Mesothelial cell of epicardium (in vitro differentiated cells): ENCODE results near the gene RNF130. TPM values are rescaled to one million over a fixed set of nuclear protein-coding genes. Genes with fewer than 3 reads are reported as not detected.

ENCODE experiments used
- DNase-seq, 2 experiments: peaks; one replicate each; pipeline ENCODE4 v3.0.0; 2021; ENCODE audit warnings: low spot score in 2 of 2; ENCODE audit not compliant: unreplicated experiment in 2 of 2
- H3K27ac Mint-ChIP-seq: 2 replicates; pipeline ENCODE4 v1.8.0; 2021; ENCODE audit warnings: mixed read lengths
- H3K27me3 Mint-ChIP-seq: 2 replicates; pipeline ENCODE4 v1.8.0; 2021; ENCODE audit warnings: low read depth, mixed read lengths
- H3K36me3 Mint-ChIP-seq: 2 replicates; pipeline ENCODE4 v1.8.0; 2021; ENCODE audit warnings: mixed read lengths
- H3K4me1 Mint-ChIP-seq: 2 replicates; pipeline ENCODE4 v1.8.0; 2021; ENCODE audit warnings: mixed read lengths
- H3K4me3 Mint-ChIP-seq: 2 replicates; pipeline ENCODE4 v1.8.0; 2021; ENCODE audit warnings: mild to moderate bottlenecking, moderate library complexity, mixed read lengths
- H3K9me3 Mint-ChIP-seq: 2 replicates; pipeline ENCODE4 v1.8.0; 2021; ENCODE audit warnings: mixed read lengths
- total RNA-seq: library from RNA; stranded (reverse); gene quantifications from 3 replicates; pipeline ENCODE4 v1.2.1, GENCODE V29; 2021
- TF ChIP-seq, protein P1 (sequence below): fragments of 200-600 bp; sonication (generic); IDR thresholded peaks from one replicate; pipeline ENCODE4 v1.5.0; 2021; ENCODE audit warnings: antibody characterized with exemption; ENCODE audit not compliant: unreplicated experiment

RNF130 gene
- total RNA-seq, 1 donor from 2014 or later, result 44.9 TPM

DNA sequence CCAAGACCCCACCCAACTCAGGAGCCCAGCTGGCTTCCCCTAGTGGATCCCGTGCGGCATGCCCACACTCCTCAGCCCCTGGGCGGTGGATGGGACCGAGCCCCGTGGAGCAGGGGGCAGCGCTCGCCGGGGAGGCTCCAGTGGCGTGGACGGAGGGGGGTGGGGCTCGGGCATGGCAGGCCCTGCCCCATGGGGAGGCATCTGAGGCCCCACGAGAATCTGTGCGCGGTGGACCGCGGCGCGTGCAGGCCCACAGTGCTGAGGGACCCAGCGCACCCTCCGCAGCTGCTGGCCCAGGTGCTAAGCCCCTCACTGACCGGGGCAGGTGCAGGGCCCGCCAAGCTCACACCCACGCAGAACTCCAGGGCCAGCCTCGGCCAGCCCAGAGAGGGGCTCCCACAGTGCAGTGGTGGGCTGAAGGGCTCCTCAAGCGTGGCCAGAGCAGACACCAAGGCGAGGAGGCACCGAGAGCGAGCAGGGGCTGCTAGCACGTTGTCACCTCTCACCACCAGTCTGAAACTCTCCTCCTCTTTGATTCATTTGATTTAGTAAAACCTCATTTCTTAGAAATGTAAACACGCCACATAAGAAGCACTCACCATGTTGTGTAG, 25.6 kb downstream of the RNF130 start:
- Mint-ChIP-seq H3K4me1 (peaks cover 24% of the 10 kb centered on the region), H3K27ac (no peak overlapping the region), H3K4me3 (no peak overlapping the region), H3K9me3 (peaks cover 7% of the 10 kb centered on the region), H3K27me3 (no peaks in the 10 kb centered on the region), H3K36me3 (peaks cover 17% of the 10 kb centered on the region)
- DNase-seq, result no peak
- TF ChIP-seq, protein P1, sequence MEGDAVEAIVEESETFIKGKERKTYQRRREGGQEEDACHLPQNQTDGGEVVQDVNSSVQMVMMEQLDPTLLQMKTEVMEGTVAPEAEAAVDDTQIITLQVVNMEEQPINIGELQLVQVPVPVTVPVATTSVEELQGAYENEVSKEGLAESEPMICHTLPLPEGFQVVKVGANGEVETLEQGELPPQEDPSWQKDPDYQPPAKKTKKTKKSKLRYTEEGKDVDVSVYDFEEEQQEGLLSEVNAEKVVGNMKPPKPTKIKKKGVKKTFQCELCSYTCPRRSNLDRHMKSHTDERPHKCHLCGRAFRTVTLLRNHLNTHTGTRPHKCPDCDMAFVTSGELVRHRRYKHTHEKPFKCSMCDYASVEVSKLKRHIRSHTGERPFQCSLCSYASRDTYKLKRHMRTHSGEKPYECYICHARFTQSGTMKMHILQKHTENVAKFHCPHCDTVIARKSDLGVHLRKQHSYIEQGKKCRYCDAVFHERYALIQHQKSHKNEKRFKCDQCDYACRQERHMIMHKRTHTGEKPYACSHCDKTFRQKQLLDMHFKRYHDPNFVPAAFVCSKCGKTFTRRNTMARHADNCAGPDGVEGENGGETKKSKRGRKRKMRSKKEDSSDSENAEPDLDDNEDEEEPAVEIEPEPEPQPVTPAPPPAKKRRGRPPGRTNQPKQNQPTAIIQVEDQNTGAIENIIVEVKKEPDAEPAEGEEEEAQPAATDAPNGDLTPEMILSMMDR, result no peak

DNA sequence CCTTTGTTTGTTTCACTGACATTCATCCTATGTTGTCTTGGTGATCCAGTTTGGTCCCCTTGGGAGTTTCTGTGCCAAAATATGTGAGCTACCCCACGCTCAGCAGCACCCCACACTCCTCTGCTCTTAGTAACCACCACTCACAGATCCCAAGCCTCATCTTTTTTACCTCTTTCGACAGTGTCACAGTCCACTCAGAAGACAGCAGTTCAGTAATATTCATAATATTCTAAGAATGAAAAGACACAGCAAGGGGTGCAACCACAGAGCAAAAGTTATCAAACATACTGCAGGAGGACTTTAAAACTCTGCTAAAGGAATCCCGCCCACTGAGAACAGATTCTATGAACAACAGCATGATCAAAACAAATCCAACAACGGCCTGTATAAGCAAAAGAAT, 28.2 kb downstream of the RNF130 start:
- no peak overlapping the region for H3K27ac Mint-ChIP-seq

DNA sequence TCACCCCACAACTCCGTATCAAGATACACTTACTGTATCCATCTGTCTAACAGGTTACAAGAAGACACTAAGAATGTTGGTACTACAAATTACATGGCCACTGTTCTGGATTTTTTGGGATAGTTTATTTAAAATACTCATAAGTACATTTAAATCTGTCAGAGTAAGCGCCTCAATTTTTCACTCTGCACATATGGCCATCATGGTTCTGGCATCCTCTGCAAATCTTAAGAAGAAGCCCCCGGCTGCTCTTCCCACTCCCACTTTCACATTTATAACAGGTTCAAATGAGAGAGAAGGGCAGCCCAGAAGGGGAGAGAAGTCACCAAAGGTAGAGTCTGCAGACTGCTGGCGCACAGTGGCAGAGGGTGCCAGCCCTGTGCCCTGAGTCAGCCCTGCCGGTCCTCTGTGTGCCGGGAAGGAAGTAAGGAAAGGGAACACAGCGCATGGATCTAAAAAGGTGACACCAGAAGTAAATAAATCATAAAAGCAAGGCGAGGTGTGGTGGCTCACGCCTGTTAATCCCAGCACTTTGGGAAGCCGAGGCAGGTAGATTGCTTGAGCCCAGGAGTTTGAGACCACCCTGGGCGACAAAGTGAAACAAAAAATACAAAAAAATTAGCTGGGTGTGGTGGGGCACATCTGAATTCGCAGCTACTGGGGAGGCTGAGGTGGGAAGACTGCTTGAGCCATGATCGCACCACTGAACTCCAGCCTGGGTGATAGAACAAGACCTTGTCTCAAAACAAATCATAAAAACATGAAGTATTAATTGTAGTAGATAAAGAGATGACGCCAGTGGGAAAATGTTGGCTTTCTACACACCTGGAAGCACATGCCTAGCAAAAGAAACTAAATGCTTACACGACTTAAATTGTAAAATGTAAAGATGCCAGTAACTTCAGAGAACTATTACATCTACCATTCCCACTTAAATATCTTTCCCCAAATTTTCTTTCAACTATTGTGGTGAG, 30.0 kb downstream of the RNF130 start:
- no peak for DNase-seq
- peaks cover 8% of the 10 kb centered on the region for H3K9me3 Mint-ChIP-seq
- no peak overlapping the region for H3K27ac Mint-ChIP-seq
- TF ChIP-seq, protein P1, result no peak
- no peaks in the 10 kb centered on the region for H3K4me1 Mint-ChIP-seq
- H3K4me3 Mint-ChIP-seq, result no peak overlapping the region
- peaks cover 37% of the 10 kb centered on the region for H3K36me3 Mint-ChIP-seq
- no peaks in the 10 kb centered on the region for H3K27me3 Mint-ChIP-seq

More for the DNA sequence above, 28.2 kb downstream of the RNF130 start:
- Mint-ChIP-seq H3K27me3 (no peaks in the 10 kb centered on the region), H3K9me3 (peaks cover 7% of the 10 kb centered on the region), H3K36me3 (peaks cover 27% of the 10 kb centered on the region), H3K4me1 (peaks cover 8% of the 10 kb centered on the region), H3K4me3 (no peak overlapping the region)
- no peak for DNase-seq
- TF ChIP-seq, protein P1, result no peak

GRCh38 chr5:180040287-180041214, 31.0 kb downstream of the RNF130 start:
- TF ChIP-seq, protein P1, result no peak
- Mint-ChIP-seq H3K9me3 (peaks cover 11% of the 10 kb centered on the region), H3K27me3 (no peaks in the 10 kb centered on the region), H3K4me1 (no peaks in the 10 kb centered on the region), H3K36me3 (peaks cover 42% of the 10 kb centered on the region), H3K27ac (no peak overlapping the region), H3K4me3 (no peak overlapping the region)
- no peak for DNase-seq

DNA sequence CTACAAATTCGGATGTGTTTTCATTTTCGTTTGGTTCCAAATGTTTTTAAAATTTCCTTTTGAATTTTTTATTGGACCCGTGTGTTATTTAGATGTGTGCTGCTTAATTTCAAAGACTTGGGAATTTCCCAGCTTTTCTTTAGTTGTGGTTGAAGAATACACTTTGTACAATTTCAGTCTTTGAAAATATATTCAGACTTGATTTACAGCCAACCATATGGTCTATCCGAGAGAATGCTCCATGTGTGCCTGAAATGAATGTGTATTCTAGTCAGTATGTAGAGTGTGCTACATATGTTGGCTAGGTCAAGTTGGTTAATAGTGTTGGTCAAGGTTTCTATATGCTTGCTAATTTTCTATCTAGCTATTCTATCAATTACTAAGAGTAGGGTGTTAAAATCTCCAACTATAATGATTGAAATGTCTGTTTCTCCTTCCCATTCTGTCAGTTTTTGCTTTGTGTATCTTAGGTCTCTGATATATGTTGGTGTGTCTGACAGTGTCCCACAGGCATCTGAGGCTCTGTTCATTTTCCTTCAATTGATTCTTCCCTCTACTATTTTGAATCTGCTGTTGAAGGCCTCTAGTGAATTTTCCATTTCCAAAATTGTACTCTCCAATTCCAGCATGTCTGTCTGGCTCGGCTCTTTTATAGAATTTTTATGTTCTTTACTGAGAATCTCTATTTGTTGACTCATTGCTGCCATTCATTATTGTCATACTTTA, 36.2 kb downstream of the RNF130 start:
- Mint-ChIP-seq H3K4me1 (no peaks in the 10 kb centered on the region), H3K36me3 (peaks cover 83% of the 10 kb centered on the region), H3K27me3 (no peaks in the 10 kb centered on the region), H3K27ac (no peak overlapping the region), H3K4me3 (no peak overlapping the region), H3K9me3 (peaks cover 37% of the 10 kb centered on the region)
- TF ChIP-seq, protein P1, result no peak
- no peak for DNase-seq
